Bronchus fibroblast of lung (primary cell): ENCODE results near the gene PTPRA. TPM values are rescaled to one million over a fixed set of nuclear protein-coding genes. Genes with fewer than 3 reads are reported as not detected.

Experiments used
- total RNA-seq: library from RNA; depleted of rRNA; stranded (reverse); fragments of >200 nt; gene quantifications from 2 replicates; pipeline ENCODE4 v1.2.3, GENCODE V29; 2015

Gene PTPRA
- 31.1 and 31.3 TPM in 2 replicates for total RNA-seq

DNA sequence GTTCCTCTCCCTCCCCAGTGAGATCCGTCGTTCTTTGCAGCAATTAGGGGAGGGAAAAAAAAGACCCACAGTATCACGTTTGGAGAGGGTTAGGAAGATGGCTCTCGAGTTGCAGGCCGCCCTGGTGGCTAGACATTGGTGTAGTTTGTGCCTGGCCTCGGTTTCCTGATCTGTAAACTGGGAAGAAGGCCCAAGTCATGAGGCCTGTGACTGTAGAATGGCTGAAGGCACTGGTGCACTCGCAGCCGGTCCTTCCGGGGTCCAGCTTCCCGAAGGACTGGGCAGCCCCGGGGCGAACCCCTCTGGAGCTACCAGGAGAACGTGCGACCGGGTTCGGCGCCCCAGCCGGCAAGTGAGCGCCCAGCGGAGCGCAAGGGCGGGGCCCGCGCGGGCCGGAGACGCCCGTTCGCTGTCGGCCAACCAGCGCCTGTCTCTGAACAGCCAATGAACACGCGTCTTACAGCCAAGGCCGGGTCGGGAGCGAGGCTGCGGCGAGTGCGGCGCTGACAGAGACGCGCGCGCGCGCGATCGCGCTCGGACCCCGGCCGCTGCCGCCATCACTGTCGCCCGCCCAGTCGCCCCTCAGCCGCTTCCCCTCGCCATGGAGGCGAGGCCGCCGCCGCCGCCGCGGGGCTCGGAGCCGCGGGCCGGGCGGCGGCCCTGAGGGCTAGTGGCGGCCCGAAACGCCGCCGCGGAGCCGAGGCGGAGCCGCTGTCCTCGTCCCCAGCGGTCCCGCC is at the start of gene PTPRA:
TSS of gene PTPRA (plus strand) at position 472 of the 737 bp plus-strand sequence. CDS start 90,797 bp downstream, outside the sequence.

GRCh38 chr20:2840138-2840966 is 32.9 kb upstream of the PTPRA start, which contains the start of the genes PCED1A and VPS16:
Gene PCED1A (minus strand): TSS chr20:2840655. CDS start chr20:2839912, 743 bp downstream.
Gene VPS16 (plus strand): TSS chr20:2840745. CDS start chr20:2840775, 30 bp downstream.

DNA sequence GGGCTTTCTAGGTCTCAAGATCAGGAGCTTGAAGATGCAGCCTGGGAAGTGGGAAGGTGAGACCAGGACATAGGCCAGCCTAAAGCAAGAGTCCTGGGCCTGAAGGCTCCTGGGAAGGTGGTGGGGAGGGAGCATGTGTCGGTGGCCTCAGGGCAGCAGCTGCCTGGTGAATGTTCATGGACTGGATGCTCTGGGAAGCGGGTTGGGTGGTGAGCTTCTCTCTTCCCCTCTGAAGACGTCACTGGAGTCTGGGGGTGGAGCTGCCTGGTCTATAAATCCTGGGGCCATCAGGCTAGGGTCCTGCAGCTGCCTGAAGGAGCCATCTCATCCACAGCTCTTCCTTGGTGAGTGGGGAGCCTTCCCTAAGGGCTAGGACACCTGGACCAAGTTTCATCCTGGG is 170.0 kb downstream of the PTPRA start, which contains the start of gene GNRH2:
TSS of gene GNRH2 (plus strand) at position 301 of the 400 bp plus-strand sequence. CDS start 793 bp downstream, outside the sequence.

DNA sequence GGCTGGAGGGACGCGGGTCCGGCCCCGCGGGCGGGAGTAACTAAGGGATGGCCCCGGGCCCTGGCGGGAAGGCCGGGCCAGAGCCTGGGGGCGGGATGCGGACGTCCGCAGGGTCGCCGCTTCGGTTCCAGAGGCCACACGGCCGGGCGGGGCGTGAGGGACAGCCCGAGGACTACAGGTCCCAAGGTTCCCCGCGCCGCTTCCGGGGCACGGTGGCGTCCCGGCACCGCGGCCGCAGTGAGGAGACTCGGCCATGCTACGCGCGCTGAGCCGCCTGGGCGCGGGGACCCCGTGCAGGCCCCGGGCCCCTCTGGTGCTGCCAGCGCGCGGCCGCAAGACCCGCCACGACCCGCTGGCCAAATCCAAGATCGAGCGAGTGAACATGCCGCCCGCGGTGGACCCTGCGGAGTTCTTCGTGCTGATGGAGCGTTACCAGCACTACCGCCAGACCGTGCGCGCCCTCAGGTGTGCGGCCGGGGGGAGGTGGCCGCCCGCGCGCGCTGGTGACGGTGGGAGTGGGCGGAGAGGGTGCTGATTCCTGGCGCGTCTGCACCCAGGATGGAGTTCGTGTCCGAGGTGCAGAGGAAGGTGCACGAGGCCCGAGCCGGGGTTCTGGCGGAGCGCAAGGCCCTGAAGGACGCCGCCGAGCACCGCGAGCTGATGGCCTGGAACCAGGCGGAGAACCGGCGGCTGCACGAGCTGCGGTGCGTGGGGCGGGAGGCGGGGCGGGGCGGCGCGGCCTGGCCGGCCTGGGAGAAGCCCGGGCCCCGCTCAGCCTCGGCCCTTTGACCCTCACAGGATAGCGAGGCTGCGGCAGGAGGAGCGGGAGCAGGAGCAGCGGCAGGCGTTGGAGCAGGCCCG is 172.8 kb downstream of the PTPRA start, which contains the start of gene MRPS26:
TSS of gene MRPS26 (plus strand) at position 237 of the 861 bp plus-strand sequence. CDS start at position 254, 17 bp downstream.

DNA sequence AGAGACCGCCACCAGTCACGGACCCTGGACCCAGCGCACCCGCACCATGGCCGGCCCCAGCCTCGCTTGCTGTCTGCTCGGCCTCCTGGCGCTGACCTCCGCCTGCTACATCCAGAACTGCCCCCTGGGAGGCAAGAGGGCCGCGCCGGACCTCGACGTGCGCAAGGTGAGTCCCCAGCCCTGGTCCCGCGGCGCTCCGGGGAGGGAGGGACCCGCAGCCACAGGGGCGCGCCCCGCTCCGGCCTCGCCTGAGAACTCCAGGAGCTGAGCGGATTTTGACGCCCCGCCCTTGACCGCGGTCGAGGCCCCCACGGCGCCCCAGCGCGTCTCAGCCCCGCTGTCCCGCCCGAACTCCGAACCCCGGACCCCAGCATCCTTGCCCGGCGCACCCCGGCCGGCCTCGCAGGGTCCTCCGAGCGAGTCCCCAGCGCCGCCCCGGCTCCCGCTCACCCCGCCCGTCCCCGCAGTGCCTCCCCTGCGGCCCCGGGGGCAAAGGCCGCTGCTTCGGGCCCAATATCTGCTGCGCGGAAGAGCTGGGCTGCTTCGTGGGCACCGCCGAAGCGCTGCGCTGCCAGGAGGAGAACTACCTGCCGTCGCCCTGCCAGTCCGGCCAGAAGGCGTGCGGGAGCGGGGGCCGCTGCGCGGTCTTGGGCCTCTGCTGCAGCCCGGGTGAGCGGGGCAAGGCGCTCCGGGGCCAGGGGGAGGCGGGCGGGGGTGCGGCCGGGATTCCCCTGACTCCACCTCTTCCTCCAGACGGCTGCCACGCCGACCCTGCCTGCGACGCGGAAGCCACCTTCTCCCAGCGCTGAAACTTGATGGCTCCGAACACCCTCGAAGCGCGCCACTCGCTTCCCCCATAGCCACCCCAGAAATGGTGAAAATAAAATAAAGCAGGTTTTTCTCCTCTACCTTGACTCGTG is 198.6 kb downstream of the PTPRA start, which contains the start of gene OXT:
TSS of gene OXT (plus strand) at position 11 of the 920 bp plus-strand sequence. CDS start at position 47, 36 bp downstream.

GRCh38 chr20:3084283-3084985 is 211.2 kb downstream of the PTPRA start, which contains the start of gene AVP:
Gene AVP (minus strand): TSS chr20:3084724. CDS start chr20:3084674, 50 bp downstream.

Other genes with a start within 250 kb of the PTPRA start
- 145 TPM in 2 replicates for gene NOP56, start 220.8 kb upstream of the PTPRA start, total RNA-seq
- 102 and 126 TPM in 2 replicates for gene IDH3B, start 209.3 kb upstream of the PTPRA start, total RNA-seq
- 0.34 and 0.45 TPM in 2 replicates for gene EBF4, start 180.7 kb upstream of the PTPRA start, total RNA-seq
- 4.5 and 5.6 TPM in 2 replicates for gene CPXM1, start 72.9 kb upstream of the PTPRA start, total RNA-seq
- not detected in 2 replicates for gene C20orf141, start 58.5 kb upstream of the PTPRA start, total RNA-seq
- gene TMEM239, start 57.1 kb upstream of the PTPRA start, total RNA-seq, result not detected in 2 replicates
- 13.8 and 21.7 TPM in 2 replicates for gene PCED1A, start 32.8 kb upstream of the PTPRA start, total RNA-seq
- 35.3 and 38.5 TPM in 2 replicates for gene VPS16, start 32.7 kb upstream of the PTPRA start, total RNA-seq
- not detected in 2 replicates for gene GNRH2, start 170.1 kb downstream of the PTPRA start, total RNA-seq
- gene MRPS26, start 172.6 kb downstream of the PTPRA start, total RNA-seq, result 74.9 and 89.9 TPM in 2 replicates
- not detected in 2 replicates for gene OXT, start 198.1 kb downstream of the PTPRA start, total RNA-seq
- not detected in 2 replicates for gene AVP, start 211.2 kb downstream of the PTPRA start, total RNA-seq